GM18873 (cell line): ENCODE measurements around the gene SCGB1D1.

ENCODE experiments used
- ATAC-seq: cut with Tn5 transposase; IDR thresholded peaks from one replicate; pipeline ENCODE4 v1.9.1; 2021; ENCODE audit warnings: mild to moderate bottlenecking, moderate library complexity, moderate number of reproducible peaks; ENCODE audit not compliant: unreplicated experiment, low FRiP score

Gene SCGB1D1

DNA sequence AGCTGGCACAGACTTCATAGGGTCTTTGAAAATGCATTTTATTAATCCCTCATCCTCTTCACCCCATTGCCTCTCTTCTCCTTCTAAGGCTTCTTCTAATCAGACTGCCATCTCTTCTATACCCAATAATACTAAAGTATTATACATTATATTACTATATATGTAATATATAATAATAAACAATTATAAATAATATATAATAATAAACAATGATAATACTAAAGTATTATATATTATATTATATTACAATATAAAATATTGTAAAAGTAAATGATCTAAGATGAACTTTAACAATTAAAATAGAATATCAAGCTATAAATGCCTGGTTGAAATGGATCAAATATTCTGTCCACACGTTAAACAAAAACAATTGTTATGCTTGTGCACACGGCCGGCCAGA is 31.5 kb downstream of the SCGB1D1 start:
- no peak for ATAC-seq

DNA sequence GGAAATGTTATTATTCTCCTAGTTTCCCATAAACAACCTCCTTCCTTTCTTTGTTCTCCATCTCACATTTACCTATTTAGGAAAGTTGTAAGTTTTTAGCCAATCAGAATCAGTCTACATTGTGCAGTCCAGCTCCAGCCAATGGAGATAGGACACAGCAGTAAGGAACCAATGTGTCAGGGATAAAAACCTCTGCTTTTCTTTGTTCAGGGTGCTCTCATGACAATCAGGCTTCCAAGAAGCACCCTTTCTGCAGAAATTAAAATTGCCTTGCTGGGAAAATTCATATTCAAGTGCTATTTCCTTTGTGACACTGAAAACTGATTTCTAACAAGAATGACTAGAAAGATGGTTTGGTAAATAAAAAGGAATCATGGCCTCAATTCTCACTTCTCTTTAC is 33.1 kb downstream of the SCGB1D1 start:
- no peak for ATAC-seq

DNA sequence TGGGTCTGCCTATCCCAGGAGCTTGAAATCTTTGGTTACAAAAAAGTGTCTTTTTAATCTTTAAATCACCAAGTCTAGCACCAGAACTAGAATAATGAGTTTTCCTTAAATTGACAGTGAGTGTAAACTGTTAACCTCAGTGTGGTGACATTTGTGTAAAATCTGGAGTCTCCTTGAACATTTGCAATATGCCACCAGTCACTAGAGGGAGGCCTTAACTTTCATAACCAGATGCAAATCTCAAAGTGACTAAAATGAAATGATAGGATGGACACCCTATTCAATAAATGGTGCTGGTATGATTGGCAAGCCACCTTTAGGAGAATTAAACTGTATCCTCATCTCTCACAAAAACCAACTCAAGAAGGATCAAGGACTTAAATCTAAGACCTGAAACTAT is 43.7 kb downstream of the SCGB1D1 start:
- ATAC-seq = no peak

DNA sequence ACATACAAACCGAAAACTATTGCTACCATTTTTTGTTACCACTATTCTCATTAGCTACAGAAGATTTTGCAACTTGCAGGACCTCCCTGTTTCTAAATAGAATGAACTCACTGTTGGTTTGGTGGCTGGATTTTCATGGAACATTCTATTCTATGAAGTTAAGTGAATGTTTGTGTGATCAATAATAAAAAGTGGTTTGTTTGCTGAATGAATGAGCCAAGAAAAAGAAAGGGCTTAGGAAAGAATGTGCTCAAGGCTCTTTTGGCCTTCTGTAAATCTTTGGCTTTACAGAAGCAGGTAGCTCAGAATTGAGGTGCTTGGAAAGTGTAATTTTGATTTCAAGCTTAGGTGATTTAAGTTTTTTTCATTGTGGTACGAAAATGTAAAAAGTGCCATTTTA is 46.2 kb downstream of the SCGB1D1 start:
- ATAC-seq = no peak

DNA sequence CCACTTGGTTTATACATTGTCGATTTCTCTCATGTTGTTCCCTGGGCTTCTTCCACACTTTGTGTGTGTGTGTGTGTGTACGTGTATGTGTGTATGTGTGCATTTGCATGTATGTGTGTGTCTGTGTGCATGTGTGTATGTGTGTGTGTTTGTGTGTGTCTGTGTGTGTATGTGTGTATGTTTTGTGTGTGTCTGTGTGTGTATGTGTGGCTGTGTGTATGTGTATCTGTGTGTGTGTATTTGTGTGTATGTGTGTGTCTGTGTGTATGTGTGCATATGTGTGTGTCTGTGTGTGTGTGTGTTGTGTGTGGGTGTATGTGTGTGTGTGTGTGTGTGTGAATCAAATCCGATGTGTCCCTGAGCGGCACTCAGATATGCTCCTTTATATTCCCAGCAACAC is 47.5 kb downstream of the SCGB1D1 start:
- ATAC-seq = no peak

DNA sequence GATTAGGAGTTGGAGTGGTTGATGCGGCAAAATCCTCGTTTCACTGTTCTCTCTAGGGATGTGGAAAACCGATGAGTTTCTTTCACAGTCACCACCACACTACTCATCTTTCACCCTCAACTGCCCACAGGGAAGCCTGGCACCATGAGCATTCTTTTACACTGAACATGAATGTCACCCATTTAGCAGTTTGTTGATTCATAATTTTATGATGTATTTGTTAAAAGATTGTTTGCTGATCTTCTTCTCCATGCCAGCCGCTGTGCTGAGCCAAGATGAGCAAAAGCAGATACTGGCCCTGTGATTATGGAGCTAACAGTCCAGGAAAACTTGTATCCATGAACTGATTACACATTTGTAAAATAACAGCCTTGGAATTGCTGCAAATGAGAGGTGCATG is 48.1 kb downstream of the SCGB1D1 start:
- ATAC-seq = no peak

DNA sequence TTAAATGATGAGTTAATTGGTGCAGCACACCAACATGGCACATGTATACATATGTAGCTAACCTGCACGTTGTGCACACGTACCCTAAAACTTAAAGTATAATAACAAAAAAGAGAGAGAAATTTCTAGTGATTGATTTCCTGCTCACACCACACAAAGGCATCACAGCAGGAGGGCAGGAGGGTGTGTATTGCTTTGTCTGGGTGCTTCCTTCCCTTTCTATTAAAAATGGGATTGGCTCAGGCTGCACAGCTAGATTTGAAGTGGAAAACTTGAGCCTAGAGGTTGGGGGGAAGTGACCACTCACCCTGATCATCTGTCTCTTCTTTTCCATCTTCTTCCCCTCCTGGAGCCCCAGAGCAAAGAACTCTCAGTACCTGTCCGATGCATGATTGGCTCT is 51.1 kb downstream of the SCGB1D1 start:
- no peak for ATAC-seq

DNA sequence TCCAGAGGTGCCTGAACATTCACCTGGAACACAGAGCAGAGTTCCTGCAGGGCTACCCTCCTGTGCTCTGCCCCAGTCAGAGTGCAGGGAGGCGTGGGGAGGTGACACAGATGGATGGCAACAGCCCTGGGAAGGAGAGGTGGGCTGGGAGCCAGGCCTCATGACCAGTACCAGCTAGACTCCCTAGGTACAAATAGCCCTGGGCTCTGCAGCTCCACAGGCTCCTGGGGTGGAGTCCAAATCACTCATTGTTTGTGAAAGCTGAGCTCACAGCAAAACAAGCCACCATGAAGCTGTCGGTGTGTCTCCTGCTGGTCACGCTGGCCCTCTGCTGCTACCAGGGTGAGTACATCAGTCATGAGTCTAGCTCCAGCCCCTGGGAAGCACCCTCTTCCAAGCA is 52.0 kb downstream of the SCGB1D1 start, which contains the start of gene SCGB1D2:
Gene SCGB1D2, plus strand, starts transcription at position 219 of the 400 bp plus-strand sequence. Its CDS starts 69 bp downstream, at position 288.
- ATAC-seq = no peak
